GM19328 (cell line): ENCODE data around the gene RASL12.
"Not testable (repeated sequence)": the region's sequence is repeated elsewhere in the genome, so short reads cannot be mapped to it uniquely, and the experiment has no call there.

Experiments
- ATAC-seq: cut with Tn5 transposase; IDR thresholded peaks from one replicate; pipeline ENCODE4 v1.9.1; 2021; ENCODE audit warnings: mild to moderate bottlenecking, moderate library complexity; ENCODE audit not compliant: unreplicated experiment

RASL12 gene

GRCh38 chr15:65075607-65076395, 8.0 kb upstream of the RASL12 start:
- not testable (repeated sequence) for ATAC-seq

GRCh38 chr15:65074946-65075345, 7.2 kb upstream of the RASL12 start:
- not testable (repeated sequence) for ATAC-seq

- no peak for ATAC-seq
Measured at GRCh38 chr15:65072617-65073016, 4.8 kb upstream of the RASL12 start.

GRCh38 chr15:65072027-65072426, 4.2 kb upstream of the RASL12 start:
- ATAC-seq, result no peak

- no peak for ATAC-seq
Measured at GRCh38 chr15:65071381-65071811, 3.6 kb upstream of the RASL12 start.

- ATAC-seq, result no peak
Measured at GRCh38 chr15:65069779-65070546, 2.2 kb upstream of the RASL12 start.

- ATAC-seq, result no peak
Measured at GRCh38 chr15:65069179-65069578, 1.4 kb upstream of the RASL12 start.

GRCh38 chr15:65068403-65068788, 605 bp upstream of the RASL12 start:
- no peak for ATAC-seq

GRCh38 chr15:65067317-65067644, 510 bp downstream of the RASL12 start:
- no peak for ATAC-seq

- no peak for ATAC-seq
Measured at GRCh38 chr15:65066635-65067316, 1.0 kb downstream of the RASL12 start.

GRCh38 chr15:65066001-65066634, 1.7 kb downstream of the RASL12 start:
- ATAC-seq, result no peak

GRCh38 chr15:65062726-65063125, 5.1 kb downstream of the RASL12 start:
- ATAC-seq, result no peak

GRCh38 chr15:65062061-65062460, 5.7 kb downstream of the RASL12 start:
- ATAC-seq, result no peak

- ATAC-seq, result no peak
Measured at GRCh38 chr15:65060641-65061397, 7.0 kb downstream of the RASL12 start.

- no peak for ATAC-seq
Measured at GRCh38 chr15:65059931-65060596, 7.7 kb downstream of the RASL12 start.

- no peak for ATAC-seq
Measured at GRCh38 chr15:65059369-65059750, 8.4 kb downstream of the RASL12 start.

- no peak for ATAC-seq
Measured at GRCh38 chr15:65058394-65059368, 9.1 kb downstream of the RASL12 start.

- no peak for ATAC-seq
Measured at GRCh38 chr15:65057549-65057940, 10.2 kb downstream of the RASL12 start.
